HepG2 (cell line): Measurements from ENCODE around the gene SMARCB1. TPM values are rescaled to one million over a fixed set of nuclear protein-coding genes. Genes with fewer than 3 reads are reported as not detected.
A peak's percentile ranks its signal among the peaks of the same experiment; 100 is the strongest.

ENCODE experiments used
- ATAC-seq: fragments of 200-7000 bp; cut with Tn5 transposase; 3 replicates; pipeline ENCODE4 v1.9.1; 2020; ENCODE audit warnings: mild to moderate bottlenecking, moderate library complexity
- BruUV-seq: library from RNA; stranded (reverse); fragments of 400-500 nt; replicated peaks from 2 replicates; lab custom pipeline; 2021; lab: Mats Ljungman, UMichigan
- CTCF ChIA-PET: fragments of 300-600 bp; formaldehyde crosslinking; extraction: SDS; loops from one replicate; lab custom pipeline; 2021; ENCODE audit warnings: low total read pairs, inconsistent platforms, low intra/inter-chr PET ratio; lab: Yijun Ruan, JAX
- POLR2A ChIA-PET: fragments of 350-600 bp; sonication (Branson Sonifier 250); formaldehyde crosslinking; loops from one replicate; lab custom pipeline; 2020; ENCODE audit warnings: antibody characterized with exemption, inconsistent platforms; lab: Yijun Ruan, JAX
- DNase-seq: peaks from one replicate; pipeline ENCODE4 v3.0.0-alpha.2; 2015; ENCODE audit warnings: low spot score
- FAIRE-seq: peaks from 3 replicates; lab custom pipeline; 2011; peaks lifted over from hg19 to GRCh38; lab: Jason Lieb, UNC
- H2AFZ ChIP-seq: one replicate; pipeline ENCODE4 v1.6.1; 2011; ENCODE audit warnings: low read length, inconsistent platforms
- H3K27ac ChIP-seq: fragments of 300-600 bp; 3 replicates; pipeline ENCODE4 v1.8.0; 2011; ENCODE audit warnings: mixed run types, mild to moderate bottlenecking, mixed read lengths, low read length, inconsistent platforms; ENCODE audit not compliant: insufficient read depth; ENCODE audit errors: extremely low read length
- H3K27me3 ChIP-seq, 2 experiments: fragments of 200-600 bp in 1 of 2; 2 replicates in 1 of 2; 3 replicates in 1 of 2; pipeline versions ENCODE4 v1.6.0 to v1.8.0; 2011; ENCODE audit warnings: low read length in 2 of 2, mild to moderate bottlenecking in 2 of 2, moderate library complexity in 2 of 2, inconsistent platforms in 1 of 2; ENCODE audit not compliant: insufficient read depth in 2 of 2, control insufficient read depth in 1 of 2
- H3K36me3 ChIP-seq, 2 experiments: fragments of 200-600 bp in 1 of 2; replicated peaks in 1 of 2; 2 replicates in 1 of 2; 3 replicates in 1 of 2; pipeline versions ENCODE4 v1.5.1 to v1.8.0; 2011; ENCODE audit warnings: low read length in 2 of 2, inconsistent platforms in 1 of 2; ENCODE audit not compliant: insufficient read depth in 2 of 2, control insufficient read depth in 1 of 2
- H3K4me1 ChIP-seq: 2 replicates; pipeline ENCODE4 v1.5.1; 2012; ENCODE audit warnings: low read length, inconsistent platforms; ENCODE audit not compliant: insufficient read depth
- H3K4me2 ChIP-seq: 2 replicates; pipeline ENCODE4 v1.6.0; 2011; ENCODE audit warnings: low read depth, low read length, inconsistent platforms
- H3K4me3 ChIP-seq, 3 experiments: fragments of 200-600 bp in 1 of 3; sonication (generic), shearing (Covaris generic) in 1 of 3; replicated peaks in 1 of 3; 2 replicates each; pipeline ENCODE4 v1.5.1; 2011 to 2016; ENCODE audit warnings: low read length in 3 of 3, inconsistent platforms in 2 of 3, low read depth in 2 of 3, mild to moderate bottlenecking in 2 of 3, control low read depth in 1 of 3, mixed read lengths in 1 of 3; ENCODE audit not compliant: insufficient read depth in 1 of 3
- H3K79me2 ChIP-seq: one replicate; pipeline ENCODE4 v1.6.1; 2011; ENCODE audit warnings: low read length, inconsistent platforms; ENCODE audit not compliant: insufficient read depth
- H3K9ac ChIP-seq: 2 replicates; pipeline ENCODE4 v1.6.0; 2011; ENCODE audit warnings: mild to moderate bottlenecking, low read depth, low read length, inconsistent platforms; ENCODE audit not compliant: insufficient read depth
- H3K9me3 ChIP-seq: 2 replicates; pipeline ENCODE4 v1.5.1; 2012; ENCODE audit warnings: mild to moderate bottlenecking, low read length
- H4K20me1 ChIP-seq: 2 replicates; pipeline ENCODE4 v1.6.0; 2011; ENCODE audit warnings: inconsistent platforms, mild to moderate bottlenecking, low read length, moderate library complexity; ENCODE audit not compliant: insufficient read depth
- BCL6 ChIP-seq: IDR thresholded peaks from 2 replicates; pipeline ENCODE4 v1.6.1; 2016; ENCODE audit warnings: missing genetic modification reagents, missing compliant biosample characterization
- BORCS8-MEF2B ChIP-seq: sonication (generic); formaldehyde crosslinking; IDR thresholded peaks from 2 replicates; pipeline ENCODE4 v1.8.0; 2022; ENCODE audit warnings: mild to moderate bottlenecking, missing genetic modification reagents
- CBX5 ChIP-seq: sonication (generic); formaldehyde crosslinking; IDR thresholded peaks from 2 replicates; pipeline ENCODE4 v1.4.0; 2020; ENCODE audit warnings: missing genetic modification reagents, borderline replicate concordance
- CHD4 ChIP-seq: fragments of 200-600 bp; sonication (generic); IDR thresholded peaks from 2 replicates; pipeline ENCODE4 v1.7.0; 2017; ENCODE audit warnings: mild to moderate bottlenecking, low read length, borderline replicate concordance
- DNMT1 ChIP-seq: sonication (generic); formaldehyde crosslinking; IDR thresholded peaks from 2 replicates; pipeline ENCODE4 v1.5.1; 2020; ENCODE audit warnings: mild to moderate bottlenecking, missing genetic modification reagents
- EHMT2 ChIP-seq: fragments of 200-600 bp; sonication (generic); IDR thresholded peaks from 2 replicates; pipeline ENCODE4 v1.7.0; 2017; ENCODE audit warnings: antibody characterized with exemption, low read depth, low read length, borderline replicate concordance
- ELF3 ChIP-seq: IDR thresholded peaks from 2 replicates; pipeline ENCODE4 v1.6.1; 2016; ENCODE audit warnings: missing genetic modification reagents, missing compliant biosample characterization
- HNRNPLL ChIP-seq: fragments of 200-400 bp; formaldehyde crosslinking; IDR thresholded peaks from 2 replicates; pipeline ENCODE4 v1.6.1; 2017; ENCODE audit warnings: mild to moderate bottlenecking, low read depth, low read length; ENCODE audit not compliant: poor library complexity, severe bottlenecking
- KDM1A ChIP-seq: IDR thresholded peaks from 2 replicates; pipeline ENCODE4 v1.6.1; 2016; ENCODE audit warnings: missing compliant biosample characterization
- RARA ChIP-seq: IDR thresholded peaks from 2 replicates; pipeline ENCODE4 v1.6.1; 2016; ENCODE audit warnings: missing genetic modification reagents, missing compliant biosample characterization
- SMYD3 ChIP-seq: sonication (generic); formaldehyde crosslinking; IDR thresholded peaks from 2 replicates; pipeline ENCODE4 v1.8.1; 2023; ENCODE audit warnings: mild to moderate bottlenecking, missing genetic modification reagents
- SP5 ChIP-seq: IDR thresholded peaks from 2 replicates; pipeline ENCODE4 v1.6.1; 2016; ENCODE audit warnings: low read depth, borderline replicate concordance
- TRAFD1 ChIP-seq: sonication (generic); formaldehyde crosslinking; IDR thresholded peaks from 2 replicates; pipeline ENCODE4 v1.5.1; 2020; ENCODE audit warnings: missing genetic modification reagents, mild to moderate bottlenecking, borderline replicate concordance
- ZFAT ChIP-seq: sonication (generic); formaldehyde crosslinking; conservative IDR thresholded peaks from 2 replicates; pipeline ENCODE4 v1.8.1; 2023; ENCODE audit warnings: missing genetic modification reagents, inconsistent platforms
- ZMYM3 ChIP-seq: sonication (generic); formaldehyde crosslinking; IDR thresholded peaks from 2 replicates; pipeline ENCODE4 v1.5.1; 2020; ENCODE audit warnings: mild to moderate bottlenecking, missing genetic modification reagents
- ZNF232 ChIP-seq: sonication (generic); formaldehyde crosslinking; IDR thresholded peaks from 2 replicates; pipeline ENCODE4 v1.4.0; 2020; ENCODE audit warnings: missing genetic modification reagents, borderline replicate concordance
- ZNF251 ChIP-seq: sonication (generic); formaldehyde crosslinking; IDR thresholded peaks from 2 replicates; pipeline ENCODE4 v1.9.0; 2021; ENCODE audit warnings: mild to moderate bottlenecking, missing genetic modification reagents
- ZNF646 ChIP-seq: sonication (generic); formaldehyde crosslinking; IDR thresholded peaks from 2 replicates; pipeline ENCODE4 v1.9.0; 2021; ENCODE audit warnings: mild to moderate bottlenecking, missing genetic modification reagents
- WGBS: methylation state at CpG from one replicate; pipeline ENCODE4 v1.1.6; 2017; ENCODE audit warnings: low lambda C conversion rate; 5-methylcytosine and 5-hydroxymethylcytosine counted together
- in situ Hi-C: cut with HindIII; loops from 2 replicates; pipeline ENCODE4 v1.10.0; 2017; ENCODE audit warnings: low pct_unique_long_range_greater_than_20kb; ENCODE audit not compliant: extremely low pct_ligation_motif_present
- intact Hi-C: fragments of 100-400 bp; cut with micrococcal nuclease; formaldehyde crosslinking; loops from one replicate; pipeline ENCODE4 v1.10.0; 2022; ENCODE audit not compliant: unreplicated experiment
- polyA plus RNA-seq, 8 experiments: library from polyadenylated mRNA; depleted of rRNA in 3 of 8; stranded (reverse) in 7 of 8; unstranded in 1 of 8; fragments of >200 nt; fragmentation: Illumina TruSeq in 4 of 8; extraction: Trizol in 4 of 8; gene quantifications; 2 replicates each; pipeline versions ENCODE4 v1.2.1 to v1.2.3, GENCODE V29; 2011 to 2016; ENCODE audit warnings: low read depth in 4 of 8, missing spikeins in 1 of 8, mixed read lengths in 1 of 8; ENCODE audit not compliant: insufficient read depth in 1 of 8
- total RNA-seq, 5 experiments: library from RNA; depleted of rRNA; stranded (reverse); fragments of >200 nt; fragmentation: Illumina TruSeq; extraction: Trizol; gene quantifications; 2 replicates each; pipeline ENCODE4 v1.2.3, GENCODE V29; 2016; ENCODE audit warnings: low read depth in 1 of 5

The SMARCB1 gene
- total and polyA plus RNA-seq, 2 of the 13 experiments (the other 11 are each of a cell fraction or from before 2014, with no cell fraction given) = 74.0 to 166 TPM

- Histone ChIP-seq H3K79me2 (peaks cover 2% of the 10 kb centered on the region), H3K4me3 (peak overlapping the region in 1 of 3 experiments; percentile 90; a peak in 2 of 6 replicates), H3K9me3 (no peaks in the 10 kb centered on the region), H2AFZ (no peak overlapping the region), H3K4me1 (peaks cover 74% of the 10 kb centered on the region), H3K9ac (peak overlapping the region; percentile 45; the same call in 1 of the 2 replicates), H3K4me2 (peak overlapping the region; percentile 90), H3K27me3 (no peaks in the 10 kb centered on the region; a peak in 1 of 5 replicates), H3K36me3 (no peaks in the 10 kb centered on the region), H4K20me1 (no peaks in the 10 kb centered on the region), H3K27ac (peak overlapping the region; percentile 75)
- ChIA-PET POLR2A (interaction anchor here (0.9 to 6.6 kb wide), 15 partner anchors 9 to 139 kb away, joined by 3 to 201 read pairs (median 7); partner anchors contain the start of genes MIF, SLC2A11, SMARCB1 and ZNF70), CTCF (no interaction called here)
- in situ Hi-C loops = no loop called here
- DNase-seq (no peak), ATAC-seq (no peak), FAIRE-seq (no peak)
- intact Hi-C loops = loop anchor here (1.0 kb wide), 1 partner anchor 9 kb away; no protein-coding TSS in a partner anchor
- 25% methylated on average over 2 of the region's 2 CpGs for WGBS
- BruUV-seq = no TSS peak
- TF ChIP-seq ZMYM3 (CRISPR knock-in tag) (peak; percentile 91), ZNF251 (no peak), ZNF646 (no peak), KDM1A (CRISPR knock-in tag) (0 out of 2 replicates have a peak, but pooled peaks have one; percentile 44), DNMT1 (CRISPR knock-in tag) (no peak), BCL6 (CRISPR knock-in tag) (peak; percentile 86), ZFAT (CRISPR knock-in tag) (no peak), SP5 (CRISPR knock-in tag) (0 out of 2 replicates have a peak, but pooled peaks have one; percentile 12), EHMT2 (no peak), SMYD3 (CRISPR knock-in tag) (no peak), CHD4 (peak; percentile 42; the same call in 1 of the 2 replicates), RARA (CRISPR knock-in tag) (peak; percentile 45; the same call in 1 of the 2 replicates), HNRNPLL (no peak), BORCS8-MEF2B (CRISPR knock-in tag) (no peak), TRAFD1 (CRISPR knock-in tag) (no peak), ELF3 (no peak), ZNF232 (CRISPR knock-in tag) (no peak), CBX5 (CRISPR knock-in tag) (0 out of 2 replicates have a peak, but pooled peaks have one; percentile 11)
These were observed 11.8 kb upstream of the SMARCB1 start for GRCh38 chr22:23774922-23775436.
